ENCODE results near the gene MYO3B.
"Not testable (repeated sequence)": the region's sequence is repeated elsewhere in the genome, so short reads cannot be mapped to it uniquely, and the experiment has no call there.

Gene MYO3B

DNA sequence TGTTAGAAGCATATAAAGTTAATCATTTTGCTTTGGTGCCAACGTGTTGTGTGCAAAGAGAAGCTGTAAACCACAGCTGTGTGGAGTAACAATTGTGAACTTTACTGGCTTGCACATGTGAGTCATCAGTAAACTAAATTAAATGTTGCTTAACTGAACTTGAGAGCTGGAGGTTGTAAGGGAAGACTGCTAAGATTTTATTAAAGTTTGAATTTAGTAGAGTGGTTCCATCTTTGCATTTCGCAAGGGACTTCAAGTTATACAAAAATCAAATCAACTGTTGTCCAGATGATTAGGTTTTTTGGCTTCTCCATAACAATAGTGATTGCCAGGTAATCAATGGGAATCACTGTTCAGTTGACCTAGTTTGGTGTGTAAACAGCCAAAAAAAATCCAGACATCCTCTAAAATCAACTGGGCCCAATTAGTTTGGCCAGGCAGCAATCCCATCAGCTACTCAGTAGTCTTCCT lies 247.4 kb downstream of the MYO3B start:
- TF ChIP-seq EZH2 (IDR thresholded peaks at IDR 0.05; ENCODE audit: borderline replicate concordance, low read depth, low read length, severe bottlenecking) = no peak
- TF ChIP-seq CTCF (IDR thresholded peaks at IDR 0.05; ENCODE audit: borderline replicate concordance, extremely low read depth, low read length, poor library complexity, severe bottlenecking) = no peak
- H3K9ac ChIP-seq (ENCODE audit: low read depth, low read length) = no peak overlapping the region
- H4K20me1 ChIP-seq (ENCODE audit: insufficient read depth, low read length) = no peaks in the 10 kb centered on the region
- no peaks in the 10 kb centered on the region for H3K4me1 ChIP-seq (ENCODE audit: insufficient read depth, low read length)
- H3K4me2 ChIP-seq (ENCODE audit: insufficient read depth, low read length) = no peak overlapping the region
- H3K79me2 ChIP-seq (ENCODE audit: insufficient read depth, low read length) = no peaks in the 10 kb centered on the region
- no peaks in the 10 kb centered on the region for H3K9me3 ChIP-seq (ENCODE audit: insufficient read depth, low read length, severe bottlenecking)
- no peak overlapping the region for H2AFZ ChIP-seq (ENCODE audit: low read depth, low read length)
- H3K4me3 ChIP-seq (ENCODE audit: low read depth in 1 of 2, low read length in 2 of 2) = no peak overlapping the region
- no peak overlapping the region for H3K27ac ChIP-seq (ENCODE audit: low read length)
- H3K27me3 ChIP-seq (ENCODE audit: insufficient read depth, low read length, poor library complexity) = peaks cover 22% of the 10 kb centered on the region
- DNase-seq (no peak), ATAC-seq (ENCODE audit: insufficient read depth, low read depth) (no peak)
- H3K36me3 ChIP-seq (ENCODE audit: insufficient read depth, low read length) = no peaks in the 10 kb centered on the region

GRCh38 chr2:170428868-170429267 lies 250.9 kb downstream of the MYO3B start:
- ATAC-seq (ENCODE audit: insufficient read depth, low read depth) (no peak), DNase-seq (no peak)
- H2AFZ ChIP-seq (ENCODE audit: low read depth, low read length) = no peak overlapping the region
- no peak overlapping the region for H3K9ac ChIP-seq (ENCODE audit: low read depth, low read length)
- H3K27ac ChIP-seq (ENCODE audit: low read length) = no peak overlapping the region
- no peaks in the 10 kb centered on the region for H3K4me1 ChIP-seq (ENCODE audit: insufficient read depth, low read length)
- H3K4me3 ChIP-seq (ENCODE audit: low read depth in 1 of 2, low read length in 2 of 2) = no peak overlapping the region
- H3K36me3 ChIP-seq (ENCODE audit: insufficient read depth, low read length) = no peaks in the 10 kb centered on the region
- TF ChIP-seq CTCF (IDR thresholded peaks at IDR 0.05; ENCODE audit: borderline replicate concordance, extremely low read depth, low read length, poor library complexity, severe bottlenecking) = no peak
- no peak for TF ChIP-seq EZH2 (IDR thresholded peaks at IDR 0.05; ENCODE audit: borderline replicate concordance, low read depth, low read length, severe bottlenecking)
- H3K27me3 ChIP-seq (ENCODE audit: insufficient read depth, low read length, poor library complexity) = peaks cover 14% of the 10 kb centered on the region
- H3K4me2 ChIP-seq (ENCODE audit: insufficient read depth, low read length) = no peak overlapping the region
- H4K20me1 ChIP-seq (ENCODE audit: insufficient read depth, low read length) = no peaks in the 10 kb centered on the region
- H3K9me3 ChIP-seq (ENCODE audit: insufficient read depth, low read length, severe bottlenecking) = no peaks in the 10 kb centered on the region
- no peaks in the 10 kb centered on the region for H3K79me2 ChIP-seq (ENCODE audit: insufficient read depth, low read length)

DNA sequence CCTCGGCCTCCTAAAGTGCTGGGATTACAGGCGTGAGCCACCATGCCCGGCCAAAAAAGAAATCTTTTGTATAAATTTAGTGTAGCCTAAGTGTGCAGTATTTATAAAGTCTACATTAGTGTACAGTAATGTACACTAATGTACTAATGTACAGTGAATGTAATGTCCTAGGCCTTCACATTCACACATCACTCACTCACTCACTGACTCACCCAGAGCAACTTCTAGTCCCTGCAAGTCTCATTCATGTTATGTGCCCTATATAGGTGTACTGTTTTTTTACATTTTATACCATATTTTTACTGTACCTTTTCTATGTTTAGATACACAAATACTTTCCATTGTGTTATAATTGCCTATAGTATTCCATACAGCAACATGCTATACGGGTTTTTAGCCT lies 254.9 kb downstream of the MYO3B start:
- no peak overlapping the region for H2AFZ ChIP-seq (ENCODE audit: low read depth, low read length)
- H3K9me3 ChIP-seq (ENCODE audit: insufficient read depth, low read length, severe bottlenecking) = no peaks in the 10 kb centered on the region
- peaks cover 16% of the 10 kb centered on the region for H3K4me1 ChIP-seq (ENCODE audit: insufficient read depth, low read length)
- DNase-seq = no peak
- no peak overlapping the region for H3K9ac ChIP-seq (ENCODE audit: low read depth, low read length)
- H3K27ac ChIP-seq (ENCODE audit: low read length) = no peak overlapping the region
- H3K79me2 ChIP-seq (ENCODE audit: insufficient read depth, low read length) = no peaks in the 10 kb centered on the region
- H3K4me2 ChIP-seq (ENCODE audit: insufficient read depth, low read length) = no peak overlapping the region
- H3K36me3 ChIP-seq (ENCODE audit: insufficient read depth, low read length) = no peaks in the 10 kb centered on the region
- TF ChIP-seq EZH2 (IDR thresholded peaks at IDR 0.05; ENCODE audit: borderline replicate concordance, low read depth, low read length, severe bottlenecking) (no peak), CTCF (IDR thresholded peaks at IDR 0.05; ENCODE audit: borderline replicate concordance, extremely low read depth, low read length, poor library complexity, severe bottlenecking) (no peak)
- 0 out of 2 replicates have a peak, but pooled peaks cover 3% of the 10 kb centered on the region for H4K20me1 ChIP-seq (ENCODE audit: insufficient read depth, low read length)
- H3K27me3 ChIP-seq (ENCODE audit: insufficient read depth, low read length, poor library complexity) = peaks cover 7% of the 10 kb centered on the region
- no peak overlapping the region for H3K4me3 ChIP-seq (ENCODE audit: low read depth in 1 of 2, low read length in 2 of 2)
- no peak for ATAC-seq (ENCODE audit: insufficient read depth, low read depth)

DNA sequence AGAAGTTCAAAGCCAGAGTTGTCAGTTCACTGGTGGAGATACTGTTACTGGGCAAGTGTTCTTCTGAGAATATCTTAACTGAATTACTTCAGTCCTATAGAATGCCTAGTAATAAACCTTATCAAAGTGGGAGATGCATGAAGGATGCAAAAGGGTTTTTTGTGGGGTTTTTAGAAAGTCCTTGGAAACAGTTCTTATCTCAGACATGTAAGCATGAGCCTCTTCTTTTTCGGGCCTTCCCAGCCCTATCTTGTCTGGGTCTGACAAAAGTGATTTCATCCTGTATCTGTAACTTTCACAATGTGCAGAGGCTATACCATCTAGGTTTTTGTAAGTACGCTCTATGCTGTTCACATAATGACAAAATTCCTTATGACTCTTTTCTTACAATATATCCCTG lies 255.5 kb downstream of the MYO3B start:
- Histone ChIP-seq H3K9me3 (ENCODE audit: insufficient read depth, low read length, severe bottlenecking) (no peaks in the 10 kb centered on the region), H3K79me2 (ENCODE audit: insufficient read depth, low read length) (no peaks in the 10 kb centered on the region), H3K36me3 (ENCODE audit: insufficient read depth, low read length) (no peaks in the 10 kb centered on the region), H3K4me1 (ENCODE audit: insufficient read depth, low read length) (peaks cover 16% of the 10 kb centered on the region), H3K27me3 (ENCODE audit: insufficient read depth, low read length, poor library complexity) (peaks cover 7% of the 10 kb centered on the region), H3K9ac (ENCODE audit: low read depth, low read length) (no peak overlapping the region), H3K4me2 (ENCODE audit: insufficient read depth, low read length) (no peak overlapping the region), H3K27ac (ENCODE audit: low read length) (no peak overlapping the region), H4K20me1 (ENCODE audit: insufficient read depth, low read length) (0 out of 2 replicates have a peak, but pooled peaks cover 3% of the 10 kb centered on the region), H3K4me3 (ENCODE audit: low read depth in 1 of 2, low read length in 2 of 2) (no peak overlapping the region), H2AFZ (ENCODE audit: low read depth, low read length) (no peak overlapping the region)
- TF ChIP-seq EZH2 (IDR thresholded peaks at IDR 0.05; ENCODE audit: borderline replicate concordance, low read depth, low read length, severe bottlenecking) (no peak), CTCF (IDR thresholded peaks at IDR 0.05; ENCODE audit: borderline replicate concordance, extremely low read depth, low read length, poor library complexity, severe bottlenecking) (no peak)
- no peak for DNase-seq
- no peak for ATAC-seq (ENCODE audit: insufficient read depth, low read depth)

- not testable (repeated sequence) for H4K20me1 ChIP-seq (ENCODE audit: insufficient read depth, low read length); H3K9ac ChIP-seq (ENCODE audit: low read depth, low read length); H2AFZ ChIP-seq (ENCODE audit: low read depth, low read length); H3K4me2 ChIP-seq (ENCODE audit: insufficient read depth, low read length); DNase-seq; ATAC-seq (ENCODE audit: insufficient read depth, low read depth); H3K36me3 ChIP-seq (ENCODE audit: insufficient read depth, low read length); H3K9me3 ChIP-seq (ENCODE audit: insufficient read depth, low read length, severe bottlenecking); H3K79me2 ChIP-seq (ENCODE audit: insufficient read depth, low read length); H3K27ac ChIP-seq (ENCODE audit: low read length); H3K27me3 ChIP-seq (ENCODE audit: insufficient read depth, low read length, poor library complexity); H3K4me3 ChIP-seq (ENCODE audit: low read depth in 1 of 2, low read length in 2 of 2)
- peaks cover 16% of the 10 kb centered on the region for H3K4me1 ChIP-seq (ENCODE audit: insufficient read depth, low read length)
Measured at GRCh38 chr2:170434396-170434795, 256.4 kb downstream of the MYO3B start.

All from DND-41 (cell line).